Gastrocnemius medialis (tissue), 4 donors: ENCODE data around the gene PACSIN1.

Experiments
- CTCF ChIP-seq, 5 experiments: fragments of 450-650 bp in 3 of 5; fragments of 200-600 bp in 2 of 5; sonication (generic) in 2 of 5; IDR thresholded peaks in 4 of 5; conservative IDR thresholded peaks in 1 of 5; 1 replicate in 4 of 5; 2 replicates in 1 of 5; pipeline ENCODE4 v1.5.1; 2016 to 2019; ENCODE audit warnings: antibody characterized with exemption in 5 of 5, mild to moderate bottlenecking in 3 of 5, moderate library complexity in 3 of 5
- POLR2A ChIP-seq, 2 donors: fragments of 450-650 bp; IDR thresholded peaks; one replicate each; pipeline ENCODE4 v1.6.1; 2017; ENCODE audit warnings: antibody characterized with exemption in 2 of 2, mild to moderate bottlenecking in 2 of 2, moderate library complexity in 2 of 2

GRCh38 chr6:34468378-34468892 is 2.6 kb downstream of the PACSIN1 start:
- TF ChIP-seq CTCF (IDR thresholded peaks at IDR 0.05 in 4 of 5, conservative IDR thresholded peaks at IDR 0.05 in 1 of 5) (no peak), POLR2A (IDR thresholded peaks at IDR 0.05) (no peak)
